Measurements from ENCODE around the gene TRAK1.

Gene TRAK1

GRCh38 chr3:42256135-42256819 is 165.1 kb downstream of the TRAK1 start:
- DNase-seq, result no peak

GRCh38 chr3:42257007-42257406 is 165.8 kb downstream of the TRAK1 start:
- no peak for DNase-seq

GRCh38 chr3:42262525-42262924 is 171.4 kb downstream of the TRAK1 start:
- DNase-seq, result no peak

- DNase-seq, result no peak
Measured at GRCh38 chr3:42263354-42264346, 172.5 kb downstream of the TRAK1 start.

DNA sequence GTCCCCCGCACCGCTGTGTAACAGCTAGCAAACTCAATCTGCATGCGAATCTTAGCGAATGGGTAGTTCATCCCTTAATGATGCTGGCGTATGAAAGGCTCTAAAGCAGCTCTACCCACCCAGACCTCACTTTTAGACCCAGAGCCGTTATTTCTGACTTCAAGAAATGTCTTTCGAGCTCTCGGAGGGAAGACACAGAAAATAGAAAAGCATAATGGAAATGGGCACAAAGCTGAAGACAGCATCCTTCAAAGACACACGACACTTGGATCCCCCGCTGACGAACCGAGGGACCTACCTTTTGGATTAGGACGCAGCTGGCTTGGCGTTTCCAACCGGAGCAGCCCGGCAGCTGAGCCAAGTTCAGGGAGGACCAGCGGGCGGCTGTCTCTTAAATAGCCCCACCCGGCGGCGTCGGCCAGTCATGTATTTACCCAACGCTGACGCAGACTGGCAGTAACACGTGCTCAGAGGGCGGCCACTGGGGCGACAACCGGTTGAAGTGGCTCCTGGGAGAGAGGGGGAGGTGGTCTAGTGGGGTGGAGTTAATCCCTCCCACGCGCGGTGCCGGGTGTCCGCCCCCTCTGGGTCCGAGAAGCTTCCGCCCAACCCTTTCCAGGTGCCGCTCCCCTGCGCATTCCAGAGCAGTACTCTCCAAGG is 173.4 kb downstream of the TRAK1 start:
- no peak for DNase-seq

DNA sequence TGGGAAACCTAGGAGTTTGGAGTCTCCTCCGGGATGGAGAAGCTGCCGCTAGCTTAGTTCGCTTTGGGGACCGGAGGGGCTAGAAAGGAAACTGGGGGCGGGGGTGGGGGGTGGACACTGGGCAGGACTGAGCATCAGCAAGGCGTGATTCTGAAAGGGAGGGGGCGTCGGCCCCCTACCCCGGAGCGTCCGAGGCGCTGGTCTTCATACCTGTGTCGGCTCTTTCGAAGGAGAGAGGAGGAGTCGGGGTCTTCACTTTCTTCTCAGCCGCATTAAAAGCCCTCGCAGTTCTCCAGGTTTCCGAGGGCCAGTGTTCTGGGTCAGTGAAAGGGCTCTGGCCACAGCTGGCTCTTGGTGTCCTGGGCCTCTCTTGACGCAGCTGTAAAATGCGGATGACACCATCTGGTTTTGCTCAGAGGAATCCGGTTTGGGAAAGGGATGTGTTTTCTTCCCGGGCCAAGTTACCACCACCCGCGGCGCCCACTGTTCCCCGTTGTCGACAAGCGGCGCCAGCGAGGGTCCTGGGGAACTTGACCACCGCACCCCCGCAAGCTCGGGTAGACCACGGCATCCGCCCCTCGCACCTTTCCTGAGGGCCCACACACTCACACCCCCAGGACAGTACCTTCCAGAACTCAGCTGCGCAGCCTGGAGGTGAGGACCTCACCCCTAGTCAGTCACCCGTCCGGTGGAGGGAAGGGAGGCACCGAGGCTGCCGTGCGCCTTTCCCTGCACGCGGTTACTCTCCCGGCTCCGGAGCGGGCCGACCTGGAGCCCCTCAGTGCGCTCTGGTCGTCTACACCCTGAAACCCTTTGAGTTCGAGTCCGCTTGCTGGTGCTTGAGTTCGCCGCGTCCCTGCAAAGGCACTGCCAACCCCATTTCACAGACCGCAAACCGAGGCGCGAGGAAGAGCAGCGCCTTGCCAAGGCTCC is 174.2 kb downstream of the TRAK1 start:
- DNase-seq, result no peak

GRCh38 chr3:42266085-42266484 is 174.9 kb downstream of the TRAK1 start, which contains the start of gene CCK:
CCK (minus strand) TSS chr3:42266185; CDS start chr3:42263630, 2,555 bp downstream.
- DNase-seq, result no peak

- DNase-seq, result no peak
Measured at GRCh38 chr3:42267878-42268277, 176.7 kb downstream of the TRAK1 start.

DNA sequence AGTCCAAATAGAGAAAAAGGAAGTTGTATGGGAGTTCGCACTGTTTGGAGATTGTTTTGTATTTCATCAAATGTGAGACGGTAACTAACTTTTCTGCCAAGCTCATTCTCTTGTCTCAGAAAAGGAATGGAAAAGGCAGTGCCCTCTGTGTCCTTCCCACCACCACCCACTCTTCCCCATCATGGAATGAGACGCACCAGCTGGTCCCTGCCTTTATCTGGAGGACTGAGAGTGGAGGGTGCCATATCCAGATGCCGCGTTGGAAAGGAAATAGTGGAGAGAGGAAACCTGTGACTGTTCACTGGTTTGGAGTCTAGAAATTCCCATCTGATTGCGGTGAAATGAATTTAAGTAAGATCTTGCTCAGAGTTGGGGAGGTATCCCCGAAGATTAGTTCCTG is 178.5 kb downstream of the TRAK1 start:
- no peak for DNase-seq

DNA sequence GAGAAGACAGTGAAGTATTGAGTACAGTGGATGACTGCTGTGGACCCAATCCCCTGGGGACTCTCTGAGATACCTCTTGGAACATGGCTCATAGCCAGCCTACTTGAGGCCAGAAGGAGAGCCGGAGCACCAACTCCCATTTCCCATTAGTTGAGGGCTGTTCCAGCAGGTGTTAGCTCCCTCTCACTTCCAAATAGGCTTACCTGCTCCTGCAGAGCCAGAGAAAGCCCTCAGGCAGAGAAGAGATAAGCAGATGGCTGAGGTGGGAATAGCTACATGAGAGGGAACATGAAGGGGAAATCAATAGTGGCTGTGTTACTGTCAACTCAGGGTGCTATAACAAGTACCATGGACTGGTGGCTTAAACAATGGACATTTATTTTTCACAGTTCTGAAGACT is 179.4 kb downstream of the TRAK1 start:
- no peak for DNase-seq

DNA sequence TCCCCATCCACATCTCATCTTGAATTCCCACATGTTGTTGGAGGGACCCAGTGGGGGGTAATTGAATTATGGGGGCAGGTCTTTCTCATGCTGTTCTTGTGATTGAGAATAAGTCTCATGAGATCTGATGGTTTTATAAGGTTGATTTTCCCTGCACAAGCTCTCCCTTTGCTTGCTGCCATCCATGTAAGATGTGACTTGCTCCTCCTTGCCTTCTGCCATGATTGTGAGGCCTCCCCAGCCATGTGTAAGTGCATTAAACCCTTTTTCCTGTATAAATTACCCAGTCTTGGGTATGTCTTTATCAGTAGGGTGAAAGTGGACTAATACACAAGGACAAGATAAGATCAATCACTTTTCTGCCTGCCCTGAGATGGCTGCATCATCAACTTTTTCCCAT is 180.6 kb downstream of the TRAK1 start:
- no peak for DNase-seq

DNA sequence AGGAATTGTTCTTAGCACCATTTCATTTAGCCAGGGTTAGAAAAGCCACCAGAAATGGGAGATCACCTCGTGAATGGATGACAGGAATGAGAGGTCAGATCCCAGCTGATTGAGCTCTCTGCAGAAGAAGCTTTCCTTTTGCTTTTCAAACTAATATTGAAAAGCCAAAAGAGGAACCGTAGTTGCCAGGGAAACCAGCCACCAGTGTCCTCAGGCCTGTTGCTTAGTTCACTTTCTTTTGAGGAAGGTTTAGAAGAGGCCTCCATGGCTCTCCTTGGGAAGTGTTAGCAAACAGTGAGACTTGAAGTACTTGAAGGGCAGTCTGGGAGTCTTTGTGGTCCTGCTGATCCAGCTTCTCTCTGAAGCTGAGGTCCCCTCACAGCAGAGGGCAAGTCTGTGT is 182.2 kb downstream of the TRAK1 start:
- DNase-seq, result no peak

DNA sequence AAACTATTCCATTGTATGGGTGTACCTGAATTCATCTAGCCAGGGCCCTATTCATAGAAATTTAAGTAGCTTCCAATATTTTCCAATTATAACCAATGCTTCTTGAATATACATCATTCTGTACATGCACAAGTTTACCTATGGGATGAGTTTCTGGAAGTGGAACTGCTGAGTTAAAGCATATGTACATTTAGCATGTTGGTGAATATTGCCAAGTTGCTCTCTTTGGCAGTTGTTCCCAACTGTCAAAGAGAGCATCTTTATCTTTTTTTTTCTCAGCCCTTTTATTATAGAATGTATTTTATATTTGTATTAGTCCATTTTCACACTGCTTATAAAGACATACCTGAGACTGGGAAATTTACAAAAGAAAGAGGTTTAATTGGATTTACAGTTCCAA is 183.1 kb downstream of the TRAK1 start:
- DNase-seq, result no peak

DNA sequence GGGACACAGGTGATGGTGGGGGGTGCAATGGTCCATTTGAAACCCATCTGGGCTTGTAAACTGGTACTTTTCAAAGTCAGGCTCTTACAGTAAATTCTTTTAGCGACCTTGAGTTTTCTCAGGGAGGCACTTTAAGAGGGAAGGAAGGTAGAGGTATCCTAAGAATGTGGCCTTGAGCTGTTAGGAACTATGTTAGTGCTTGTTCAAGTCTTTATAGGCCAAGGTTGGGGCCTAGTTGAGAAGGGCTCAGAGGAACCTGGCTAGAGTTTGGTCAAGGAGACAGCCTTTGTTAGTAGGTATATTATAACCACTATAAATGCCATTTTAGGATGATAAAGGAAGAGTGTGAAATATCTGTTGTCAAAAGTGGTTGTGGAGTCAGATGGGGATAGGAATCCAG is 184.1 kb downstream of the TRAK1 start:
- no peak for DNase-seq
